Keratinocyte (primary cell): ENCODE results near the gene RNF225. TPM values are rescaled to one million over a fixed set of nuclear protein-coding genes. Genes with fewer than 3 reads are reported as not detected.
A peak's percentile ranks its signal among the peaks of the same experiment; 100 is the strongest.

ENCODE experiments used
- DNase-seq: peaks from one replicate; pipeline ENCODE4 v3.0.0-alpha.2; 2011; ENCODE audit warnings: low read depth, missing footprints, low spot score
- FAIRE-seq: peaks from 2 replicates; lab custom pipeline; 2011; peaks lifted over from hg19 to GRCh38; lab: Jason Lieb, UNC
- H2AFZ ChIP-seq: 2 replicates; pipeline ENCODE4 v1.6.0; 2012; ENCODE audit warnings: low read length, control low read depth, inconsistent platforms; ENCODE audit not compliant: control insufficient read depth
- H3K27ac ChIP-seq: 2 replicates; pipeline ENCODE4 v1.5.1; 2011; ENCODE audit warnings: low read length; ENCODE audit not compliant: control insufficient read depth, insufficient read depth
- H3K27me3 ChIP-seq: 3 replicates; pipeline ENCODE4 v1.6.0; 2011; ENCODE audit warnings: low read length; ENCODE audit not compliant: control insufficient read depth, insufficient read depth; ENCODE audit errors: extremely low read depth
- H3K36me3 ChIP-seq, 2 experiments: 2 replicates in 1 of 2; 3 replicates in 1 of 2; pipeline ENCODE4 v1.5.1; 2011; ENCODE audit warnings: low read length in 2 of 2, mild to moderate bottlenecking in 1 of 2; ENCODE audit not compliant: control insufficient read depth in 2 of 2, insufficient read depth in 2 of 2; ENCODE audit errors: extremely low read depth in 1 of 2
- H3K4me1 ChIP-seq: 3 replicates; pipeline ENCODE4 v1.5.1; 2011; ENCODE audit warnings: low read length; ENCODE audit not compliant: control insufficient read depth, insufficient read depth; ENCODE audit errors: extremely low read depth
- H3K4me2 ChIP-seq: 3 replicates; pipeline ENCODE4 v1.6.0; 2011; ENCODE audit warnings: low read depth, low read length; ENCODE audit not compliant: control insufficient read depth, insufficient read depth; ENCODE audit errors: extremely low read depth
- H3K4me3 ChIP-seq, 3 experiments: fragments of 200-600 bp in 1 of 3; sonication (generic) in 1 of 3; 2 replicates in 2 of 3; 3 replicates in 1 of 3; pipeline ENCODE4 v1.5.1; 2011 to 2016; ENCODE audit warnings: low read length in 3 of 3, mild to moderate bottlenecking in 3 of 3, control low read depth in 2 of 3, inconsistent platforms in 1 of 3, low read depth in 1 of 3, mixed read lengths in 1 of 3, mixed run types in 1 of 3, moderate library complexity in 1 of 3; ENCODE audit not compliant: control insufficient read depth in 2 of 3, insufficient read depth in 2 of 3; ENCODE audit errors: extremely low read depth in 1 of 3
- H3K79me2 ChIP-seq: 2 replicates; pipeline ENCODE4 v1.6.0; 2012; ENCODE audit warnings: low read length; ENCODE audit not compliant: control insufficient read depth, insufficient read depth
- H3K9ac ChIP-seq: 3 replicates; pipeline ENCODE4 v1.6.0; 2011; ENCODE audit warnings: low read length; ENCODE audit not compliant: control insufficient read depth, insufficient read depth; ENCODE audit errors: extremely low read depth
- H3K9me1 ChIP-seq: 3 replicates; pipeline ENCODE4 v1.6.0; 2011; ENCODE audit warnings: low read length; ENCODE audit not compliant: control insufficient read depth, insufficient read depth; ENCODE audit errors: extremely low read depth
- H3K9me3 ChIP-seq: 2 replicates; pipeline ENCODE4 v1.5.1; 2012; ENCODE audit warnings: low read depth, low read length; ENCODE audit not compliant: control insufficient read depth
- H4K20me1 ChIP-seq: 3 replicates; pipeline ENCODE4 v1.6.0; 2011; ENCODE audit warnings: low read length; ENCODE audit not compliant: control insufficient read depth, insufficient read depth; ENCODE audit errors: extremely low read depth
- CTCF ChIP-seq, 3 experiments: IDR thresholded peaks in 1 of 3; conservative IDR thresholded peaks in 1 of 3; optimal IDR thresholded peaks in 1 of 3; 2 replicates in 2 of 3; 3 replicates in 1 of 3; pipeline versions ENCODE3 to v1.5.1; 2011; ENCODE audit warnings: low read length in 3 of 3, mild to moderate bottlenecking in 3 of 3, moderate library complexity in 2 of 3, control low read depth in 1 of 3, inconsistent platforms in 1 of 3; ENCODE audit not compliant: insufficient read depth in 2 of 3; ENCODE audit errors: extremely low read depth in 1 of 3
- EZH2 ChIP-seq: IDR thresholded peaks from one replicate; pipeline ENCODE4 v1.6.1; 2012; ENCODE audit warnings: inconsistent platforms, mild to moderate bottlenecking, low read length, moderate library complexity
- dilution Hi-C: fragments of 300-500 bp; cut with MboI; formaldehyde crosslinking; loops from one replicate; pipeline ENCODE4 v1.7.0; 2020; ENCODE audit warnings: low sequenced_read_pairs; ENCODE audit not compliant: extremely low pct_ligation_motif_present
- polyA plus RNA-seq, 5 experiments: library from polyadenylated mRNA; depleted of rRNA in 3 of 5; stranded (reverse) in 3 of 5; stranded (forward) in 1 of 5; unstranded in 1 of 5; fragments of >200 nt; gene quantifications; 1 replicate in 1 of 5; 2 replicates in 3 of 5; 3 replicates in 1 of 5; pipeline versions ENCODE4 v1.2.1 to v1.2.3, GENCODE V29; 2011 to 2012; ENCODE audit warnings: missing spikeins in 2 of 5, low read depth in 1 of 5, low replicate concordance in 1 of 5

The RNF225 gene
- polyA plus RNA-seq, 1 donor (not counting 4 experiments of a cell fraction or from before 2014, with no cell fraction given) = not detected

DNA sequence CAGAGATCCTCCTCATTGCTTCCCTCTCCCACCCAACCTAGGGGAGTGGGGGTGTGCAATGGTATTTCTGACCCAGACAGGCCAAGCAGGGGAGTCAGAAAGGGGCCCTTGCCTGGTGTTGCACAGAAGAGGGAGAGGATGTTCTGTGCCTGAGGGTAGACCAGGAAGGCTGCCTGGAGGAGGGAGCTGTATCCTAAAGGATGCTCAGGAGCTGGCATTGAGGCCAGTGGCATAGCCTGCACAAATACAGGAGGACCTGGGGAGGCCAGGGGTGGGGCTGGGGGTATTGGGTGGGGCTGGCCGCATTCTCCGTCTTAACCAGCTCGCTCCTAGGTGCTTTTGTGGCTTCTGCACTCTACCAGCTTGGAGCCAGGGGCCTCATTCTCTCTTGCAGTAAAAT lies 4.4 kb downstream of the RNF225 start:
- H3K9me3 ChIP-seq = no peaks in the 10 kb centered on the region
- peaks cover 0 to 3% of the 10 kb centered on the region in 2 experiments for H3K36me3 ChIP-seq
- H3K27me3 ChIP-seq = no peaks in the 10 kb centered on the region
- no peak overlapping the region for H3K4me2 ChIP-seq
- H3K4me3 ChIP-seq = no peak overlapping the region
- dilution Hi-C loops = no loop called here
- DNase-seq (no peak), FAIRE-seq (no peak)
- no peak overlapping the region for H2AFZ ChIP-seq
- H3K9ac ChIP-seq = no peak overlapping the region
- H3K4me1 ChIP-seq = peaks cover 21% of the 10 kb centered on the region
- no peak for TF ChIP-seq CTCF (optimal IDR thresholded peaks at IDR 0.05 in 1 of 3, IDR thresholded peaks at IDR 0.05 in 1 of 3, conservative IDR thresholded peaks at IDR 0.05 in 1 of 3; ENCODE audit: extremely low read depth in 1 of 3, insufficient read depth in 2 of 3, low read length in 3 of 3)
- no peak for TF ChIP-seq EZH2
- H3K79me2 ChIP-seq = peaks cover 5% of the 10 kb centered on the region
- no peak overlapping the region for H3K27ac ChIP-seq
- peaks cover 6% of the 10 kb centered on the region for H4K20me1 ChIP-seq
- H3K9me1 ChIP-seq = no peaks in the 10 kb centered on the region

DNA sequence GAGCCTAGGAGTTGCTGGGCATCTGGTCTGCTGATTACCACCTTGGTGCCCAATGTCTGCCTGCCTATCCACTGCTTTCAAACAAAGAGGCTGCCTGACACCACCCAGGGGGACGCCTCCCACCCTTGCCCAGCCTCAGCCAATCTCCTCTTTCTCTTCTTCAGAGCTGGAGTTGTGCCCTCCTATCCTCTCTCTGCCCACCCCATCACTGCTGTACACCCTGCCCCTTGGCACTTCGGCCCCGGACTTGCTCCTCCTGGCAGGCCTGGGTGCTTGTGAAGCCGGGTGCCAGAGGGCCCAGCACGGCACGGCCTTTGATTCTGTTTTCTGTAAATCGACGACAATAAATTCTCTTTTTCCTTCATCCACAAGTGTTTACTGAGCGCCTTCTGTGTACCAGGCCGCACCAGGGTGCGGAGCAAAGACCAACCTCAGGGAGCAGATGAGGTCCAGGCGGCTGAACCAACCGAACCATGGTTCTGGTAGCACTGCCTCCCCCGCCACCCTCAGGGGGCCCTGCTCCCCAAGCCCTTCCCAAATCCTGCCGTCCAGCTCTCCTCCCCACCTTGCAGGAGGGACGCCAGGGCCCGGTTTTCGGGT lies 5.0 kb downstream of the RNF225 start:
- Histone ChIP-seq H3K36me3 (no peaks in the 10 kb centered on the region), H3K4me3 (no peak overlapping the region), H2AFZ (peak overlapping the region; percentile 43), H3K4me1 (peaks cover 15% of the 10 kb centered on the region), H3K27ac (no peak overlapping the region), H3K9me1 (no peaks in the 10 kb centered on the region), H3K9ac (no peak overlapping the region), H3K79me2 (peaks cover 5% of the 10 kb centered on the region), H4K20me1 (peaks cover 2% of the 10 kb centered on the region), H3K9me3 (no peaks in the 10 kb centered on the region), H3K27me3 (no peaks in the 10 kb centered on the region), H3K4me2 (peak overlapping the region; percentile 65)
- TF ChIP-seq CTCF (optimal IDR thresholded peaks at IDR 0.05 in 1 of 3, IDR thresholded peaks at IDR 0.05 in 1 of 3, conservative IDR thresholded peaks at IDR 0.05 in 1 of 3; ENCODE audit: extremely low read depth in 1 of 3, insufficient read depth in 2 of 3, low read length in 3 of 3) (no peak), EZH2 (no peak)
- DNase-seq (no peak), FAIRE-seq (no peak)
- dilution Hi-C loops = no loop called here
